Stimulated activated naive CD4-positive, alpha-beta T cell treated with Interleukin-2 at 50 U/mL for 16 hours (primary cell): ENCODE measurements around the gene H3-3A.
"Not testable (repeated sequence)": the region's sequence is repeated elsewhere in the genome, so short reads cannot be mapped to it uniquely, and the experiment has no call there.

ENCODE experiments used
- DNase-seq: peaks from one replicate; lab custom pipeline; 2025; lab: John Stamatoyannopoulos, UW

Gene H3-3A

GRCh38 chr1:226085675-226086285 is 23.3 kb downstream of the H3-3A start:
- DNase-seq, result no peak

GRCh38 chr1:226086776-226087175 is 24.3 kb downstream of the H3-3A start:
- no peak for DNase-seq

GRCh38 chr1:226091461-226091860 is 28.9 kb downstream of the H3-3A start:
- no peak for DNase-seq

GRCh38 chr1:226092048-226092820 is 29.7 kb downstream of the H3-3A start:
- DNase-seq, result not testable (repeated sequence)

GRCh38 chr1:226092965-226093364 is 30.4 kb downstream of the H3-3A start:
- no peak for DNase-seq

GRCh38 chr1:226093621-226094020 is 31.1 kb downstream of the H3-3A start:
- no peak for DNase-seq

GRCh38 chr1:226094451-226094850 is 31.9 kb downstream of the H3-3A start:
- DNase-seq, result no peak

GRCh38 chr1:226095286-226095685 is 32.8 kb downstream of the H3-3A start:
- DNase-seq, result no peak

- DNase-seq, result no peak
These were observed 35.5 kb downstream of the H3-3A start for GRCh38 chr1:226097866-226098625.

GRCh38 chr1:226098870-226099835 is 36.6 kb downstream of the H3-3A start:
- DNase-seq, result no peak

- peak; percentile 17 for DNase-seq
These were observed 38.2 kb downstream of the H3-3A start for GRCh38 chr1:226100436-226101391.

GRCh38 chr1:226104671-226105121 is 42.2 kb downstream of the H3-3A start:
- no peak for DNase-seq

- no peak for DNase-seq
These were observed 45.2 kb downstream of the H3-3A start for GRCh38 chr1:226107471-226108460.

- no peak for DNase-seq
These were observed 46.7 kb downstream of the H3-3A start for GRCh38 chr1:226108935-226109828.

GRCh38 chr1:226109829-226110248 is 47.3 kb downstream of the H3-3A start:
- DNase-seq, result peak; percentile 75

- DNase-seq, result peak; percentile 45
These were observed 48.0 kb downstream of the H3-3A start for GRCh38 chr1:226110249-226111097.
